ENCODE results near the gene SCFD2. TPM values are rescaled to one million over a fixed set of nuclear protein-coding genes. Genes with fewer than 3 reads are reported as not detected.

SCFD2 gene
- total RNA-seq, 1 donor from 2014 or later: 13.2 TPM

DNA sequence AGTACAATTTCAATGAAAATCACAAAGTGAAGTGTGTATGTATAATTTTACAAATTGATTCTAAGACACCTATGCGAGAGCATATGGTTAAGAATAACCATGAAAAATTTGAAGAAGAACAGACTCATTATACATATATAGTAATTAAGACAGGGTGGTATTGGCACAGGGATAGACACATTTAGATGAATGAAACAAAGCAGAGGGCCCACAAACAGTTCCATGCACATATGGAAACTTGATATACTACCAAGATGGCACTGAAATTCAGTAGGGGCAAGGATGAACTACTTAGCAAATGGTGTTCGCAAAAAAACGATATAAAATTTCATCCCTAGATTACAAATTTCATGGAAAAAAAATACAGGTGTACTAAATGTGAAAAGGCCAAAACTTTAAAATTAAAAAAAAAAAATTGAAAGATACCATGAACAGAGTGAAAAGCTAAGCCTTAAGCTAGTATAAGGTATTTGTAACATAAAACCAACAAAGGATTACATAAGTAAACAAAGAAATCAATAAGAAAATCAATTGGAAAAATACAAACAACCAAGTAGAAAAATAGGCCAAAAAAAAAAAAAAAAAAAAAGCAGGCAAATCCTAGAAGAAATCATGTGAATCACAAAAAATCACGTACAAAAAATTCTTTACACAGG, 418.3 kb downstream of the SCFD2 start:
- ATAC-seq: no peak
- H3K4me1 ChIP-seq: no peaks in the 10 kb centered on the region
- DNase-seq: no peak
- TF ChIP-seq, protein P1, sequence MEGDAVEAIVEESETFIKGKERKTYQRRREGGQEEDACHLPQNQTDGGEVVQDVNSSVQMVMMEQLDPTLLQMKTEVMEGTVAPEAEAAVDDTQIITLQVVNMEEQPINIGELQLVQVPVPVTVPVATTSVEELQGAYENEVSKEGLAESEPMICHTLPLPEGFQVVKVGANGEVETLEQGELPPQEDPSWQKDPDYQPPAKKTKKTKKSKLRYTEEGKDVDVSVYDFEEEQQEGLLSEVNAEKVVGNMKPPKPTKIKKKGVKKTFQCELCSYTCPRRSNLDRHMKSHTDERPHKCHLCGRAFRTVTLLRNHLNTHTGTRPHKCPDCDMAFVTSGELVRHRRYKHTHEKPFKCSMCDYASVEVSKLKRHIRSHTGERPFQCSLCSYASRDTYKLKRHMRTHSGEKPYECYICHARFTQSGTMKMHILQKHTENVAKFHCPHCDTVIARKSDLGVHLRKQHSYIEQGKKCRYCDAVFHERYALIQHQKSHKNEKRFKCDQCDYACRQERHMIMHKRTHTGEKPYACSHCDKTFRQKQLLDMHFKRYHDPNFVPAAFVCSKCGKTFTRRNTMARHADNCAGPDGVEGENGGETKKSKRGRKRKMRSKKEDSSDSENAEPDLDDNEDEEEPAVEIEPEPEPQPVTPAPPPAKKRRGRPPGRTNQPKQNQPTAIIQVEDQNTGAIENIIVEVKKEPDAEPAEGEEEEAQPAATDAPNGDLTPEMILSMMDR (IDR thresholded peaks at IDR 0.05): no peak
- H3K9me3 ChIP-seq: no peaks in the 10 kb centered on the region
- H3K4me3 ChIP-seq: no peak overlapping the region
- no peak overlapping the region for H3K27ac ChIP-seq
- intact Hi-C loops (cut with DNase I): no loop called here
- no peaks in the 10 kb centered on the region for H3K36me3 ChIP-seq
- no peaks in the 10 kb centered on the region for H3K27me3 ChIP-seq (ENCODE audit: low read depth)

- ATAC-seq (no peak), DNase-seq (no peak)
- Histone ChIP-seq H3K27me3 (ENCODE audit: low read depth) (no peaks in the 10 kb centered on the region), H3K4me1 (no peaks in the 10 kb centered on the region), H3K4me3 (no peak overlapping the region), H3K9me3 (no peaks in the 10 kb centered on the region), H3K36me3 (no peaks in the 10 kb centered on the region), H3K27ac (no peak overlapping the region)
- intact Hi-C loops (cut with DNase I): no loop called here
- TF ChIP-seq, protein P1 (IDR thresholded peaks at IDR 0.05): no peak
These were observed 419.0 kb downstream of the SCFD2 start for GRCh38 chr4:52946855-52947254.

- H3K4me1 ChIP-seq: no peaks in the 10 kb centered on the region
- H3K27me3 ChIP-seq (ENCODE audit: low read depth): no peaks in the 10 kb centered on the region
- intact Hi-C loops (cut with DNase I): no loop called here
- no peak overlapping the region for H3K27ac ChIP-seq
- no peak for DNase-seq
- TF ChIP-seq, protein P1 (IDR thresholded peaks at IDR 0.05): no peak
- no peaks in the 10 kb centered on the region for H3K9me3 ChIP-seq
- H3K36me3 ChIP-seq: no peaks in the 10 kb centered on the region
- H3K4me3 ChIP-seq: no peak overlapping the region
- ATAC-seq: no peak
These were observed 419.9 kb downstream of the SCFD2 start for GRCh38 chr4:52945982-52946381.

DNA sequence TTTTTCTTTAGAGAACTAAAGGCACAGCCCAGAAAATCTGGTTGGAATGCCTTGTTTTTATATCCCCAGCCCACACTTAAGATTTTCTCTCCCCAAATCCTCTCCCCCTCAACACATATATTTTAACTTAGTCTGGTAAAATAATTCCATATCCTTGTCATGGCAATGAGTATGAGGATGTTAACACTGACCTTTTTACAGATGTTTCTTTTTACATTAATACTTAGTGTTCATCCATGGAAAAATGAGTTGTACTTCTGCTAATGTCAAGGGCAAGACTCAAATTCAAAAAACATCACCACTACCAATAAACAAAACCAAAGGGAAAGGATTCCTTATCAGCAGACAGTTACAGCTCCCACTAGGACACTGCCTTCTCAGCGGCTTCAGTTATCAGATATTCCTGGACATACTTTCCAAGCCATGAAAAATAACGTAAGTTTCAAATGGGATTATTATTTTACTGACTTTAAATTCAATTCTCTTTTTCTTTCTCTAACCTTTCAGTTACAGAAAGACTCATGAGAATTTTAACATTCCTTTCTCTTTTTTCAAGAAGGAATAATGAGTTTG, 420.4 kb downstream of the SCFD2 start:
- ATAC-seq (no peak), DNase-seq (no peak)
- Histone ChIP-seq H3K9me3 (no peaks in the 10 kb centered on the region), H3K27ac (no peak overlapping the region), H3K27me3 (ENCODE audit: low read depth) (no peaks in the 10 kb centered on the region), H3K4me1 (no peaks in the 10 kb centered on the region), H3K4me3 (no peak overlapping the region), H3K36me3 (no peaks in the 10 kb centered on the region)
- TF ChIP-seq, protein P1 (IDR thresholded peaks at IDR 0.05): no peak
- intact Hi-C loops (cut with DNase I): no loop called here

- ATAC-seq (no peak), DNase-seq (no peak)
- Histone ChIP-seq H3K36me3 (no peaks in the 10 kb centered on the region), H3K4me3 (no peak overlapping the region), H3K9me3 (no peaks in the 10 kb centered on the region), H3K27me3 (ENCODE audit: low read depth) (no peaks in the 10 kb centered on the region), H3K27ac (no peak overlapping the region), H3K4me1 (no peaks in the 10 kb centered on the region)
- TF ChIP-seq, protein P1 (IDR thresholded peaks at IDR 0.05): no peak
- intact Hi-C loops (cut with DNase I): no loop called here
These were observed 422.2 kb downstream of the SCFD2 start for GRCh38 chr4:52943677-52944076.

Measured in lower lobe of right lung (tissue), 2 donors.